OCI-LY7 (cell line): Measurements from ENCODE around the gene RAP1GDS1. TPM values are rescaled to one million over a fixed set of nuclear protein-coding genes. Genes with fewer than 3 reads are reported as not detected.
"Not testable (repeated sequence)": the region's sequence is repeated elsewhere in the genome, so short reads cannot be mapped to it uniquely, and the experiment has no call there.

ENCODE experiments used
- BruUV-seq: library from RNA; stranded (reverse); fragments of 400-500 nt; replicated peaks from 2 replicates; lab custom pipeline; 2021; lab: Mats Ljungman, UMichigan
- CTCF ChIA-PET: fragments of 300-600 bp; sonication (Branson Sonifier 250); formaldehyde crosslinking; loops from one replicate; lab custom pipeline; 2022; ENCODE audit warnings: antibody characterized with exemption; ENCODE audit not compliant: unreplicated experiment; lab: Charles Lee
- POLR2A ChIA-PET: fragments of 300-600 bp; sonication (Branson Sonifier 250); formaldehyde crosslinking; loops from one replicate; lab custom pipeline; 2022; ENCODE audit warnings: antibody characterized with exemption; lab: Charles Lee
- DNase-seq: peaks from one replicate; pipeline ENCODE4 v3.0.0-alpha.2; 2015; ENCODE audit warnings: low spot score
- H2AFZ ChIP-seq: fragments of 200-600 bp; sonication (generic), shearing (Covaris generic); 2 replicates; pipeline ENCODE4 v1.6.1; 2014; ENCODE audit warnings: mild to moderate bottlenecking, antibody characterized with exemption, low read length, moderate library complexity
- H3K27ac ChIP-seq: fragments of 200-600 bp; sonication (generic); 2 replicates; pipeline ENCODE4 v1.5.1; 2014; ENCODE audit warnings: mixed run types, low read depth, mild to moderate bottlenecking, moderate library complexity, low read length, inconsistent platforms; ENCODE audit not compliant: poor library complexity, severe bottlenecking
- H3K36me3 ChIP-seq: fragments of 200-600 bp; sonication (generic); 2 replicates; pipeline ENCODE4 v1.6.1; 2014; ENCODE audit warnings: mild to moderate bottlenecking, antibody characterized with exemption, low read length, moderate library complexity, mixed read lengths; ENCODE audit not compliant: insufficient read depth
- H3K4me1 ChIP-seq: fragments of 200-600 bp; sonication (generic); 2 replicates; pipeline ENCODE4 v1.5.1; 2014; ENCODE audit warnings: mild to moderate bottlenecking, low read length; ENCODE audit not compliant: insufficient read depth, poor library complexity, severe bottlenecking
- H3K4me2 ChIP-seq: fragments of 200-600 bp; sonication (generic); 2 replicates; pipeline ENCODE4 v1.6.1; 2014; ENCODE audit warnings: mild to moderate bottlenecking, low read length
- H3K4me3 ChIP-seq: fragments of 200-600 bp; sonication (generic); 2 replicates; pipeline ENCODE4 v1.5.1; 2014; ENCODE audit warnings: mild to moderate bottlenecking, low read depth, low read length; ENCODE audit not compliant: poor library complexity, severe bottlenecking
- H3K79me2 ChIP-seq: fragments of 200-600 bp; sonication (generic); 2 replicates; pipeline ENCODE4 v1.6.1; 2016; ENCODE audit warnings: low read depth, mild to moderate bottlenecking, low read length, moderate library complexity, mixed read lengths; ENCODE audit not compliant: insufficient read depth
- H3K9me2 ChIP-seq: fragments of 200-600 bp; sonication (generic); 2 replicates; pipeline ENCODE4 v1.6.1; 2016; ENCODE audit warnings: mild to moderate bottlenecking, low read length, mixed read lengths; ENCODE audit not compliant: insufficient read depth
- H3K9me3 ChIP-seq: fragments of 200-600 bp; sonication (generic); 2 replicates; pipeline ENCODE4 v1.6.1; 2014; ENCODE audit warnings: mild to moderate bottlenecking, mixed run types, low read length, mixed read lengths
- H4K20me1 ChIP-seq: fragments of 200-600 bp; sonication (generic); 2 replicates; pipeline ENCODE4 v1.6.1; 2014; ENCODE audit warnings: mild to moderate bottlenecking, antibody characterized with exemption, low read length, moderate library complexity, mixed read lengths; ENCODE audit not compliant: insufficient read depth
- CTCF ChIP-seq: fragments of 200-600 bp; sonication (generic); conservative IDR thresholded peaks from 2 replicates; pipeline ENCODE4 v1.5.1; 2014; ENCODE audit warnings: mild to moderate bottlenecking, antibody characterized with exemption, low read length, moderate library complexity, mixed read lengths
- EZH2phosphoT487 ChIP-seq: fragments of 200-600 bp; sonication (generic); IDR thresholded peaks from 2 replicates; pipeline ENCODE4 v1.6.1; 2018; ENCODE audit warnings: low read depth, borderline replicate concordance, mild to moderate bottlenecking, mixed run types, antibody characterized with exemption, low read length, moderate library complexity, mixed read lengths
- intact Hi-C: fragments of 100-400 bp; cut with micrococcal nuclease; formaldehyde crosslinking; loops from one replicate; pipeline ENCODE4 v1.10.0; 2022; ENCODE audit not compliant: unreplicated experiment
- total RNA-seq, 2 experiments: library from RNA; depleted of rRNA in 1 of 2; stranded (reverse); fragments of >200 nt in 1 of 2; shearing (Covaris generic) in 1 of 2; gene quantifications; 2 replicates each; pipeline ENCODE4 v1.2.3, GENCODE V29; 2014 to 2022

The RAP1GDS1 gene
- total RNA-seq, 2 experiments from 2014 or later = 53.5 to 57.8 TPM

DNA sequence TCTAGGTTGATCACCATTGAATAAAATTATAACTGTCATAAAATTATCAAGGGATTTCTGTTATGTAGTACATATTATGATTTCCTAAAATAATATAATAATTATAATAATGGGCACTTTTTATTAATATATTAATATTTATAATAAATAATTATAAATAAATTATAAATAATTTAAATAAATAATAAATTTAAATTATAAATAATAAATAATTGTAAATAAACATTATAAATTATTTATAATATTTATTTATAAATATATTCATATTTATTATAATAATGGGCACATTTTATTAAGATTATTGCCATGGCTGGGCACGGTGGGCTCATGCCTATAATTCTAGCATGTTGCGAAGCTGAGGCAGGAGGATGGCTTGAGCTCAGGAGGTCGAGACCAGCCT is 24.5 kb downstream of the RAP1GDS1 start:
- Histone ChIP-seq H3K27ac (no peak overlapping the region), H4K20me1 (peaks cover 12% of the 10 kb centered on the region; the same call in 1 of the 2 replicates), H3K9me3 (no peaks in the 10 kb centered on the region), H3K4me3 (no peak overlapping the region), H3K9me2 (no peaks in the 10 kb centered on the region), H3K4me1 (peaks cover 52% of the 10 kb centered on the region), H3K36me3 (no peaks in the 10 kb centered on the region), H2AFZ (no peak overlapping the region), H3K79me2 (peaks cover 75% of the 10 kb centered on the region), H3K4me2 (no peak overlapping the region)
- no TSS peak for BruUV-seq
- intact Hi-C loops = no loop called here
- no peak for DNase-seq
- no peak for TF ChIP-seq CTCF
- TF ChIP-seq EZH2phosphoT487 = no peak
- ChIA-PET POLR2A (interaction anchor here (3.6 kb wide), 1 partner anchor 16 kb away, joined by 17 read pairs; no protein-coding TSS in a partner anchor), CTCF (no interaction called here)

DNA sequence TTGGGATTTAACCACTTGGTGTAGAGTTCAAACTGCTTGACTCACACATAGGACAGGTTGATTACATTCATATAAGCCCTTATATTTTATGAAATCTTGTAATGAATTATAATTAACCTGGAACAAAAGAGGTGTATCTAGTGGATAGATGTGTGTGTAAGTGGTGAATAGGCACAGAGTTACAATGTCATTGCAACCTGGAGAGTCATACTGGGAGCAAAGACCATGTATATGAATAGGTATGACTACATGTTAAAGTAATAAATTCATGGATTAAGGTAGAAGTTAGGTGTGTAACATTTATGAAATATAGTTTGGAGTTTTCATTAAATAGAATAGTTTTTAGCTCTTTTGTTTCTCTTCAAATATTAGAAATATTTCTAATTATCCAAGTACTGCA is 26.1 kb downstream of the RAP1GDS1 start:
- no peaks in the 10 kb centered on the region for H3K9me3 ChIP-seq
- no peak for DNase-seq
- H3K36me3 ChIP-seq = no peaks in the 10 kb centered on the region
- H3K4me2 ChIP-seq = no peak overlapping the region
- no peak overlapping the region for H2AFZ ChIP-seq
- H3K27ac ChIP-seq = peak overlapping the region; percentile 22
- TF ChIP-seq EZH2phosphoT487 (no peak), CTCF (no peak)
- CTCF ChIA-PET = no interaction called here
- intact Hi-C loops = no loop called here
- H3K9me2 ChIP-seq = no peaks in the 10 kb centered on the region
- POLR2A ChIA-PET = interaction anchor here (0.7 to 1.3 kb wide), 3 partner anchors 24 to 26 kb away, joined by 3 to 4 read pairs (median 3); partner anchors contain the start of gene RAP1GDS1
- peaks cover 12% of the 10 kb centered on the region; the same call in 1 of the 2 replicates for H4K20me1 ChIP-seq
- no peak overlapping the region for H3K4me3 ChIP-seq
- H3K79me2 ChIP-seq = peaks cover 91% of the 10 kb centered on the region
- no TSS peak for BruUV-seq
- H3K4me1 ChIP-seq = peaks cover 68% of the 10 kb centered on the region

GRCh38 chr4:98288671-98289070 is 27.5 kb downstream of the RAP1GDS1 start:
- BruUV-seq, intact Hi-C loops, H3K36me3 ChIP-seq, H2AFZ ChIP-seq, H3K9me3 ChIP-seq, CTCF ChIA-PET, H3K9me2 ChIP-seq: not testable (repeated sequence)
- Histone ChIP-seq H4K20me1 (peaks cover 12% of the 10 kb centered on the region; the same call in 1 of the 2 replicates), H3K27ac (peak overlapping the region; percentile 92), H3K4me1 (peaks cover 67% of the 10 kb centered on the region), H3K4me2 (peak overlapping the region; percentile 78), H3K4me3 (peak overlapping the region; percentile 59), H3K79me2 (peaks cover 94% of the 10 kb centered on the region)
- DNase-seq = peak; percentile 49
- POLR2A ChIA-PET = interaction anchor here (1.5 to 2.6 kb wide), 4 partner anchors 10 to 27 kb away, joined by 3 to 21 read pairs (median 4); partner anchors contain the start of gene RAP1GDS1
